ENCODE results near the gene TAPT1. TPM values are rescaled to one million over a fixed set of nuclear protein-coding genes. Genes with fewer than 3 reads are reported as not detected.

TAPT1 gene
- total RNA-seq, 1 experiment from 2014 or later, result 11.1 TPM

DNA sequence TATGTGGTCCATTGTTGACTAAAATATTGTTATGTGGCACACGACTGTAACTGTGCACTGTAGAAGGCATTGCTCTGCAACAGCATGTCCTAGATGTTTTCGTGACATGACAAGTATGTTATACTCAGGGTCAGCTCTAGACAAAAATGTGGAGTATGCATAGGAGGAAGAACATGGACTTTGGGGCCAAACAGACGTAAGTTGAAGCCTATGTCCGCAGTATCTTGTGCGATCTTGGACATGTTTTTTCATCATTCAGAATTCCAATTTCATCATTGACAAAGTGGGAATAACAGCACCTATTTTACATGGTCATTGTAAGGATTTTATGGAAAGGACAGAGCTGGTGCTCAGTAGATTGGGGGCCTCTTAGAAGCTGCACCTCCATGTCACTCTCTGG, 114.7 kb downstream of the TAPT1 start:
- DNase-seq, result no peak
- H4K91ac ChIP-seq (ENCODE audit: insufficient read length, low read depth, low read length), result no peak overlapping the region
- H3K18ac ChIP-seq (ENCODE audit: insufficient read length, low read depth, low read length), result no peak overlapping the region
- H3K4me2 ChIP-seq (ENCODE audit: insufficient read depth, insufficient read length, low read length), result no peak overlapping the region
- no peak overlapping the region for H3K4me3 Mint-ChIP-seq
- H2BK5ac ChIP-seq (ENCODE audit: insufficient read length, low read length), result no peak overlapping the region
- no peaks in the 10 kb centered on the region for H4K20me1 ChIP-seq (ENCODE audit: control insufficient read depth, insufficient read depth, insufficient read length)
- no peak overlapping the region for H3K27ac Mint-ChIP-seq
- H3K23me2 ChIP-seq (ENCODE audit: insufficient read length, low read depth, low read length, poor library complexity, severe bottlenecking), result no peaks in the 10 kb centered on the region
- no peak overlapping the region for H3K14ac ChIP-seq (ENCODE audit: insufficient read depth, low read length)
- H4K5ac ChIP-seq (ENCODE audit: insufficient read length, low read depth, low read length), result no peak overlapping the region
- no peak overlapping the region for H3K9ac ChIP-seq (ENCODE audit: extremely low read depth, insufficient read length, low read length)
- peaks cover 8% of the 10 kb centered on the region for H3K27me3 Mint-ChIP-seq (ENCODE audit: low read depth)
- no peak overlapping the region for H3K56ac ChIP-seq (ENCODE audit: insufficient read length, low read depth, low read length)
- no peak overlapping the region for H3T11ph ChIP-seq (ENCODE audit: low read length)
- H3K4ac ChIP-seq (ENCODE audit: low read depth, low read length), result no peak overlapping the region
- H2BK120ac ChIP-seq (ENCODE audit: low read depth, low read length, poor library complexity, severe bottlenecking), result no peak overlapping the region
- no peak overlapping the region for H3K27ac ChIP-seq (ENCODE audit: insufficient read length, low read depth, low read length)
- H3K27me3 ChIP-seq (ENCODE audit: insufficient read depth, low read length), result no peaks in the 10 kb centered on the region
- H3K4me1 Mint-ChIP-seq, result no peaks in the 10 kb centered on the region
- no peaks in the 10 kb centered on the region for H3K79me2 ChIP-seq (ENCODE audit: insufficient read depth, low read length)
- H3K4me1 ChIP-seq (ENCODE audit: insufficient read depth, low read length), result no peaks in the 10 kb centered on the region
- H2BK20ac ChIP-seq (ENCODE audit: low read depth, low read length, poor library complexity, severe bottlenecking), result no peak overlapping the region
- TF ChIP-seq, protein P1, sequence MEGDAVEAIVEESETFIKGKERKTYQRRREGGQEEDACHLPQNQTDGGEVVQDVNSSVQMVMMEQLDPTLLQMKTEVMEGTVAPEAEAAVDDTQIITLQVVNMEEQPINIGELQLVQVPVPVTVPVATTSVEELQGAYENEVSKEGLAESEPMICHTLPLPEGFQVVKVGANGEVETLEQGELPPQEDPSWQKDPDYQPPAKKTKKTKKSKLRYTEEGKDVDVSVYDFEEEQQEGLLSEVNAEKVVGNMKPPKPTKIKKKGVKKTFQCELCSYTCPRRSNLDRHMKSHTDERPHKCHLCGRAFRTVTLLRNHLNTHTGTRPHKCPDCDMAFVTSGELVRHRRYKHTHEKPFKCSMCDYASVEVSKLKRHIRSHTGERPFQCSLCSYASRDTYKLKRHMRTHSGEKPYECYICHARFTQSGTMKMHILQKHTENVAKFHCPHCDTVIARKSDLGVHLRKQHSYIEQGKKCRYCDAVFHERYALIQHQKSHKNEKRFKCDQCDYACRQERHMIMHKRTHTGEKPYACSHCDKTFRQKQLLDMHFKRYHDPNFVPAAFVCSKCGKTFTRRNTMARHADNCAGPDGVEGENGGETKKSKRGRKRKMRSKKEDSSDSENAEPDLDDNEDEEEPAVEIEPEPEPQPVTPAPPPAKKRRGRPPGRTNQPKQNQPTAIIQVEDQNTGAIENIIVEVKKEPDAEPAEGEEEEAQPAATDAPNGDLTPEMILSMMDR (conservative IDR thresholded peaks at IDR 0.05), result no peak
- no peak overlapping the region for H2AK5ac ChIP-seq (ENCODE audit: insufficient read length, low read length)
- no peaks in the 10 kb centered on the region for H3K36me3 Mint-ChIP-seq (ENCODE audit: insufficient read depth in 1 of 3, low read depth in 3 of 3)
- H3K9me3 ChIP-seq (ENCODE audit: control insufficient read depth, low read depth, low read length), result no peaks in the 10 kb centered on the region
- no peak overlapping the region for H2BK12ac ChIP-seq (ENCODE audit: insufficient read length, low read depth, low read length)
- H3K9me3 Mint-ChIP-seq, result no peaks in the 10 kb centered on the region
- H4K8ac ChIP-seq (replicated peaks; ENCODE audit: insufficient read length, low read depth, low read length), result no peak overlapping the region
- no peak overlapping the region for H3K23ac ChIP-seq (ENCODE audit: insufficient read length, low read depth, low read length)
- no peak overlapping the region for H2AFZ ChIP-seq (ENCODE audit: low read length)
- H2BK15ac ChIP-seq (ENCODE audit: low read depth, low read length), result no peak overlapping the region
- WGBS (ENCODE audit: extremely low coverage, insufficient read length, low lambda C conversion rate), result no CpG with 5 or more reads among the region's 5 CpGs
- H3K79me1 ChIP-seq (ENCODE audit: insufficient read depth, low read depth, low read length, poor library complexity, severe bottlenecking), result no peaks in the 10 kb centered on the region
